ENCODE measurements around the gene GNPDA2.

DNA sequence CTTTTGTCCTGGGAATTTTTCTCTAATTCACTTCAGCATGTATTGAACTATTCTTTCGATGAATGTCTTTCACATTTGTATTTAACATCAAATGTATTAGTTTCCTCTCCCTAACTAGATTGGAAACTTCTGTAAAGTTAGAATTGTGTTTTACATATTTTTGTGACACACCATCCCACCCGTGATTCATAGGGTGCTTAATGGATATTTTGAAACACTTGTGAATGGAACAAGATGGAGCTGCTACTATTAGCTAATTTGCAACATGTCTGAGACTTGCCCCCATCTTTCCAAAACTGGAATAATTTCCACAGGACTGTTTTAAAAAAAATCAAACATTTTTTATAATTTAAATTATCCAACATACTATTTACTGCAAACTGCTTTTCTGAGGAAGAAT, 30.2 kb upstream of the GNPDA2 start:
- TF ChIP-seq, protein P1, sequence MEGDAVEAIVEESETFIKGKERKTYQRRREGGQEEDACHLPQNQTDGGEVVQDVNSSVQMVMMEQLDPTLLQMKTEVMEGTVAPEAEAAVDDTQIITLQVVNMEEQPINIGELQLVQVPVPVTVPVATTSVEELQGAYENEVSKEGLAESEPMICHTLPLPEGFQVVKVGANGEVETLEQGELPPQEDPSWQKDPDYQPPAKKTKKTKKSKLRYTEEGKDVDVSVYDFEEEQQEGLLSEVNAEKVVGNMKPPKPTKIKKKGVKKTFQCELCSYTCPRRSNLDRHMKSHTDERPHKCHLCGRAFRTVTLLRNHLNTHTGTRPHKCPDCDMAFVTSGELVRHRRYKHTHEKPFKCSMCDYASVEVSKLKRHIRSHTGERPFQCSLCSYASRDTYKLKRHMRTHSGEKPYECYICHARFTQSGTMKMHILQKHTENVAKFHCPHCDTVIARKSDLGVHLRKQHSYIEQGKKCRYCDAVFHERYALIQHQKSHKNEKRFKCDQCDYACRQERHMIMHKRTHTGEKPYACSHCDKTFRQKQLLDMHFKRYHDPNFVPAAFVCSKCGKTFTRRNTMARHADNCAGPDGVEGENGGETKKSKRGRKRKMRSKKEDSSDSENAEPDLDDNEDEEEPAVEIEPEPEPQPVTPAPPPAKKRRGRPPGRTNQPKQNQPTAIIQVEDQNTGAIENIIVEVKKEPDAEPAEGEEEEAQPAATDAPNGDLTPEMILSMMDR (IDR thresholded peaks at IDR 0.05), result no peak
- TF ChIP-seq POLR2A (IDR thresholded peaks at IDR 0.05) (no peak), EP300 (IDR thresholded peaks at IDR 0.05) (no peak)

Data from tibial nerve (tissue), 4 donors.